K562 (cell line): ENCODE data around the gene PODN. TPM values are rescaled to one million over a fixed set of nuclear protein-coding genes. Genes with fewer than 3 reads are reported as not detected.

Experiments
- ATF3 ChIP-seq, 2 experiments: fragments of 450-650 bp in 1 of 2; sonication (generic) in 1 of 2; formaldehyde crosslinking in 1 of 2; IDR thresholded peaks in 1 of 2; conservative IDR thresholded peaks in 1 of 2; 2 replicates each; pipeline versions ENCODE4 v1.6.1 to v1.8.1; 2016 to 2023; ENCODE audit warnings: mild to moderate bottlenecking in 2 of 2, moderate library complexity in 2 of 2, inconsistent platforms in 1 of 2, missing genetic modification reagents in 1 of 2
- CCAR2 ChIP-seq: fragments of 200-400 bp; formaldehyde crosslinking; IDR thresholded peaks from 2 replicates; pipeline ENCODE4 v1.6.1; 2017; ENCODE audit warnings: mild to moderate bottlenecking, low read depth, low read length
- DEAF1 ChIP-seq: fragments of 450-650 bp; formaldehyde crosslinking; IDR thresholded peaks from 2 replicates; pipeline ENCODE4 v1.4.0; 2020; ENCODE audit warnings: mild to moderate bottlenecking, moderate library complexity
- ESRRB ChIP-seq: fragments of 250-450 bp; sonication (Bioruptor Pico); IDR thresholded peaks from 2 replicates; pipeline ENCODE4 v1.5.0; 2020; ENCODE audit warnings: mild to moderate bottlenecking, moderate library complexity, borderline replicate concordance
- ETV1 ChIP-seq: fragments of 450-650 bp; conservative IDR thresholded peaks from 2 replicates; pipeline ENCODE4 v1.6.1; 2016; ENCODE audit warnings: missing genetic modification characterization, control low read depth, low read depth, missing compliant biosample characterization
- FOXA1 ChIP-seq: fragments of 450-650 bp; IDR thresholded peaks from 2 replicates; pipeline ENCODE4 v1.6.1; 2016; ENCODE audit warnings: mild to moderate bottlenecking, borderline replicate concordance
- GTF2A2 ChIP-seq: IDR thresholded peaks from 2 replicates; pipeline ENCODE4 v1.6.1; 2016; ENCODE audit warnings: mild to moderate bottlenecking, missing genetic modification characterization, missing compliant biosample characterization
- GTF2B ChIP-seq: IDR thresholded peaks from 2 replicates; pipeline ENCODE4 v1.6.1; 2011; ENCODE audit not compliant: insufficient read length; ENCODE audit errors: extremely low read depth
- HMGN3 ChIP-seq: IDR thresholded peaks from 2 replicates; pipeline ENCODE4 v1.6.1; 2011; ENCODE audit warnings: borderline replicate concordance, low read depth, mild to moderate bottlenecking, mixed read lengths, low read length; ENCODE audit not compliant: insufficient read length; ENCODE audit errors: extremely low read depth
- IFI16 ChIP-seq: fragments of 250-450 bp; sonication (Bioruptor Pico); IDR thresholded peaks from 2 replicates; pipeline ENCODE4 v2.1.2; 2022; ENCODE audit warnings: mild to moderate bottlenecking, inconsistent platforms
- IRF2 ChIP-seq: sonication (generic); formaldehyde crosslinking; IDR thresholded peaks from 2 replicates; pipeline ENCODE4 v1.8.1; 2022; ENCODE audit warnings: mild to moderate bottlenecking, missing genetic modification reagents
- MBD2 ChIP-seq: sonication (generic); IDR thresholded peaks from 2 replicates; pipeline ENCODE4 v1.6.1; 2016; ENCODE audit warnings: low read depth, borderline replicate concordance
- MCM7 ChIP-seq, 2 experiments: fragments of 450-650 bp; IDR thresholded peaks; 2 replicates each; pipeline ENCODE4 v1.6.1; 2016 to 2018
- MEF2A ChIP-seq: IDR thresholded peaks from 2 replicates; pipeline ENCODE4 v1.6.1; 2011; ENCODE audit warnings: low read depth, mild to moderate bottlenecking, low read length, moderate library complexity; ENCODE audit not compliant: control insufficient read depth
- RHOXF2B ChIP-seq: fragments of 250-450 bp; sonication (Bioruptor Pico); conservative IDR thresholded peaks from 2 replicates; pipeline ENCODE4 v1.5.1; 2021
- SLC30A9 ChIP-seq: fragments of 250-450 bp; sonication (Bioruptor Pico); IDR thresholded peaks from 2 replicates; pipeline ENCODE4 v1.8.0; 2022; ENCODE audit warnings: mild to moderate bottlenecking, moderate library complexity
- SMAD4 ChIP-seq: fragments of 250-450 bp; sonication (Bioruptor Pico); conservative IDR thresholded peaks from 2 replicates; pipeline ENCODE4 v1.8.0; 2021; ENCODE audit warnings: inconsistent platforms, mild to moderate bottlenecking, moderate library complexity
- ZBTB12 ChIP-seq: fragments of 250-450 bp; sonication (Bioruptor Pico); IDR thresholded peaks from 2 replicates; pipeline ENCODE4 v1.4.0; 2020
- ZKSCAN1 ChIP-seq: fragments of 150-350 bp; IDR thresholded peaks from 2 replicates; pipeline ENCODE4 v1.6.1; 2016; ENCODE audit warnings: low read depth, low read length
- ZNF165 ChIP-seq: fragments of 250-450 bp; sonication (Bioruptor Pico); IDR thresholded peaks from 2 replicates; pipeline ENCODE4 v1.4.0; 2020; ENCODE audit warnings: borderline replicate concordance
- ZNF280A ChIP-seq: fragments of 450-650 bp; IDR thresholded peaks from 2 replicates; pipeline ENCODE4 v1.6.1; 2018; ENCODE audit warnings: mild to moderate bottlenecking, low read depth; ENCODE audit not compliant: partially characterized antibody
- ZNF3 ChIP-seq: fragments of 250-450 bp; sonication (Bioruptor Pico); IDR thresholded peaks from 2 replicates; pipeline ENCODE4 v1.5.0; 2021; ENCODE audit warnings: mild to moderate bottlenecking, moderate library complexity
- ZNF57 ChIP-seq: fragments of 450-650 bp; formaldehyde crosslinking; IDR thresholded peaks from 2 replicates; pipeline ENCODE4 v1.4.0; 2020; ENCODE audit warnings: mild to moderate bottlenecking, moderate library complexity
- ZNF583 ChIP-seq: fragments of 250-450 bp; sonication (Bioruptor Pico); IDR thresholded peaks from 2 replicates; pipeline ENCODE4 v1.4.0; 2020
- ZNF79 ChIP-seq: fragments of 250-450 bp; sonication (Bioruptor Pico); IDR thresholded peaks from 2 replicates; pipeline ENCODE4 v1.4.0; 2020; ENCODE audit warnings: low read depth, mild to moderate bottlenecking, moderate library complexity
- polyA plus RNA-seq, 8 experiments: library from polyadenylated mRNA; depleted of rRNA in 4 of 8; stranded (reverse) in 5 of 8; unstranded in 3 of 8; fragments of >200 nt; fragmentation: Nextera tagmentation in 2 of 8; fragmentation: Illumina TruSeq in 1 of 8; extraction: Ambion mirVana in 2 of 8; extraction: Trizol in 1 of 8; gene quantifications; 2 replicates each; pipeline versions ENCODE4 v1.2.1 to v1.2.3, GENCODE V29; 2011 to 2014; ENCODE audit warnings: inconsistent platforms in 1 of 8, missing spikeins in 1 of 8
- total RNA-seq, 7 experiments: library from RNA; depleted of rRNA in 6 of 7; stranded (reverse); fragments of >200 nt in 6 of 7; fragmentation: Illumina TruSeq in 2 of 7; extraction: Trizol in 2 of 7; gene quantifications; 2 replicates each; pipeline versions ENCODE4 v1.2.1 to v1.2.3, GENCODE V29; 2011 to 2021; ENCODE audit warnings: low replicate concordance in 1 of 7

The PODN gene
- total and polyA plus RNA-seq, 9 of the 15 experiments (the other 6 are each of a cell fraction or from before 2014, with no cell fraction given), result not detected

- TF ChIP-seq ZNF280A (no peak), HMGN3 (no peak), GTF2B (no peak), ZBTB12 (CRISPR knock-in tag) (0 out of 2 replicates have a peak, but pooled peaks have one; percentile 8), ETV1 (no peak), ZNF165 (no peak), MCM7 (IDR thresholded peaks at IDR 0.05) (no peak), ZNF79 (CRISPR knock-in tag) (no peak), ZNF57 (CRISPR knock-in tag) (no peak), RHOXF2B (no peak), IFI16 (CRISPR knock-in tag) (no peak), ESRRB (CRISPR knock-in tag) (no peak), FOXA1 (no peak), ZNF583 (0 out of 2 replicates have a peak, but pooled peaks have one; percentile 62), CCAR2 (no peak), IRF2 (CRISPR knock-in tag) (no peak), MEF2A (no peak), ATF3 (IDR thresholded peaks at IDR 0.05) (peak; percentile 8; the same call in 1 of the 2 replicates), ATF3 (CRISPR knock-in tag; conservative IDR thresholded peaks at IDR 0.05) (no peak), SLC30A9 (no peak), ZNF3 (CRISPR knock-in tag) (no peak), ZKSCAN1 (no peak), DEAF1 (CRISPR knock-in tag) (no peak), GTF2A2 (no peak), SMAD4 (CRISPR knock-in tag) (peak; percentile 56), MBD2 (no peak)
Observed at GRCh38 chr1:53046930-53047329, 15.1 kb upstream of the PODN start (continued).
